Measurements from ENCODE around the gene GCDH. TPM values are rescaled to one million over a fixed set of nuclear protein-coding genes. Genes with fewer than 3 reads are reported as not detected.

Gene GCDH
- total RNA-seq, 1 experiment from 2014 or later, result 24.9 TPM

- Histone ChIP-seq H3K9ac (ENCODE audit: low read length) (no peak overlapping the region), H3K36me3 (ENCODE audit: insufficient read depth, low read length) (peaks cover 37% of the 10 kb centered on the region), H3K4me1 (ENCODE audit: low read length) (peaks cover 20% of the 10 kb centered on the region), H3K9me3 (ENCODE audit: low read length) (no peaks in the 10 kb centered on the region), H4K20me1 (ENCODE audit: insufficient read depth, low read depth, low read length) (peaks cover 10% of the 10 kb centered on the region; the same call in 1 of the 2 replicates), H3K79me2 (ENCODE audit: low read length) (peaks cover 38% of the 10 kb centered on the region), H2AFZ (ENCODE audit: low read length) (no peak overlapping the region), H3K4me3 (ENCODE audit: low read length) (no peak overlapping the region), H3K27ac (ENCODE audit: low read length) (no peak overlapping the region), H3K27me3 (ENCODE audit: low read length) (no peaks in the 10 kb centered on the region), H3K9me2 (replicated peaks; ENCODE audit: insufficient read depth, low read length) (no peaks in the 10 kb centered on the region), H3K4me2 (ENCODE audit: low read depth, low read length, poor library complexity, severe bottlenecking) (no peak overlapping the region)
- no peak for DNase-seq
These were observed 39.2 kb downstream of the GCDH start for GRCh38 chr19:12930002-12930645.

GRCh38 chr19:12932392-12933286 is 41.7 kb downstream of the GCDH start:
- H3K9me2 ChIP-seq (replicated peaks; ENCODE audit: insufficient read depth, low read length), result no peaks in the 10 kb centered on the region
- peak overlapping the region; percentile 39; the same call in 1 of the 2 replicates for H3K27ac ChIP-seq (ENCODE audit: low read length)
- peak overlapping the region; percentile 81 for H3K4me3 ChIP-seq (ENCODE audit: low read length)
- H3K9ac ChIP-seq (ENCODE audit: low read length), result peak overlapping the region; percentile 81
- H3K79me2 ChIP-seq (ENCODE audit: low read length), result peaks cover 38% of the 10 kb centered on the region
- peaks cover 10% of the 10 kb centered on the region; the same call in 1 of the 2 replicates for H4K20me1 ChIP-seq (ENCODE audit: insufficient read depth, low read depth, low read length)
- H3K36me3 ChIP-seq (ENCODE audit: insufficient read depth, low read length), result peaks cover 29% of the 10 kb centered on the region
- H3K4me1 ChIP-seq (ENCODE audit: low read length), result peaks cover 27% of the 10 kb centered on the region
- H2AFZ ChIP-seq (ENCODE audit: low read length), result no peak overlapping the region
- no peaks in the 10 kb centered on the region for H3K27me3 ChIP-seq (ENCODE audit: low read length)
- H3K9me3 ChIP-seq (ENCODE audit: low read length), result no peaks in the 10 kb centered on the region
- peak overlapping the region; percentile 91 for H3K4me2 ChIP-seq (ENCODE audit: low read depth, low read length, poor library complexity, severe bottlenecking)
- no peak for DNase-seq

DNA sequence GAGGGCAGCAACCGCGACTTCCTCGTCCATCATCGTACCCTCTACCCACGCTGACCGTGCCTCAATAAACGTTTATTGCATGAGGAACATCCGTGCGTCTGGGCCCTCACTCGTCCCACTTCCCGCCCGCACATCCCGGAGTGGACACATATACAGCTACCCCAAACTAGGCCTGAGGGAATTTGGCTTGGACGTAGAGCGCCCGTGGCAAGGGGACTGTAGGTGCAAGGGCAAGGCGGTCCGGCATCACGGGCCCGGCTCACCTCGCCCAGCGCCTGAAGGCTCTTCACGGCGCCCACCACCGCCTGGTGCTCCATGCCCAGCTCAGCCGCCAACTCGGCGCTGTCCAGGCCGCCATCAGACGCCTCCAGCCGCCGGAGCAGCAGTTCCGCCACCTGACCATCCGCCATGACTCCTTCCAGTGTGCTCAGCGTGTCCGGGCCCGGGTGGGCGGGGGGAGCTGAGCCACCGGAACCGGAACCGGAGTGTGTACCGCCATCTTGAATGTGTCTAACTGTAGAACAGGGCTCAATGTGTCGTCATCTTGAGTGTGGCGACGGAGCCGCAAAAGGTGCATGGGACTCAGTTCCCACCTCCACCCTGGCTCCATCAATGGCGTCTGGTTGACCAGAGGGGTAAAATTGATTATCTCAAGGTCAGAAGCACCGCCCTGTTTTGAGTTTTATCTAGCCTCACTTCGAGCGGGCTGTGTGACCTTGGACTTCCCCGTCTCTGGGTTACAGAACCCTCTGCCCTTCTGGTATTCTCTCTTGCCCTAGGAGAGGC is 42.5 kb downstream of the GCDH start, which contains the start of gene FARSA:
TSS of gene FARSA (minus strand) at position 425 of the 786 bp plus-strand sequence. CDS start at position 410, 15 bp downstream.
- no peaks in the 10 kb centered on the region for H3K27me3 ChIP-seq (ENCODE audit: low read length)
- H3K4me3 ChIP-seq (ENCODE audit: low read length), result peak within 1 kb of the TSS; percentile 81
- peaks cover 24% of the 10 kb centered on the region for H3K36me3 ChIP-seq (ENCODE audit: insufficient read depth, low read length)
- H3K27ac ChIP-seq (ENCODE audit: low read length), result peak within 1 kb of the TSS; percentile 39; the same call in 1 of the 2 replicates
- peak within 1 kb of the TSS; percentile 74; the same call in 1 of the 2 replicates for H2AFZ ChIP-seq (ENCODE audit: low read length)
- H3K9me3 ChIP-seq (ENCODE audit: low read length), result no peaks in the 10 kb centered on the region
- peaks cover 31% of the 10 kb centered on the region for H3K4me1 ChIP-seq (ENCODE audit: low read length)
- peak within 1 kb of the TSS; percentile 91 for H3K4me2 ChIP-seq (ENCODE audit: low read depth, low read length, poor library complexity, severe bottlenecking)
- H3K79me2 ChIP-seq (ENCODE audit: low read length), result peaks cover 38% of the 10 kb centered on the region
- no peaks in the 10 kb centered on the region for H3K9me2 ChIP-seq (replicated peaks; ENCODE audit: insufficient read depth, low read length)
- H3K9ac ChIP-seq (ENCODE audit: low read length), result peak within 1 kb of the TSS; percentile 81
- H4K20me1 ChIP-seq (ENCODE audit: insufficient read depth, low read depth, low read length), result peaks cover 10% of the 10 kb centered on the region; the same call in 1 of the 2 replicates
- peak; percentile 97 for DNase-seq

DNA sequence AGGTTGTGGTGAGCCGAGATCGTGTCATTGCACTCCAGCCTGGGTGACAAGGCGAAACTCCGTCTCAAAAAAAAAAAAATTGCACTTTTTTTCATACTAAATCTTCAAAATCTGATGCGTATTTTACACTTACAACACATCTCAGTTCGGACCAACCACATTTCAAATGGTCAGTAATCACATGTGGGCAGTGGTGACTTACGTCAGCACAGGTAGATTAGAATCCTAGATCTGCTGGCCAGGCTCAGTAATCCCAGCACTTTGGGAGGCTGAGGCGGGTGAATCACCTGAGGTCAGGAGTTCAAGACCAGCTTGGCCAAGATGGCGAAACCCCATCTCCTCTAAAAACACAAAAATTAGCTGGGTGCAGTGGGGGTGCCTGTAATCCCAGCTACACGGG is 44.1 kb downstream of the GCDH start:
- Histone ChIP-seq H2AFZ (ENCODE audit: low read length) (no peak overlapping the region), H3K4me2 (ENCODE audit: low read depth, low read length, poor library complexity, severe bottlenecking) (no peak overlapping the region), H3K27ac (ENCODE audit: low read length) (no peak overlapping the region), H4K20me1 (ENCODE audit: insufficient read depth, low read depth, low read length) (peaks cover 25% of the 10 kb centered on the region), H3K4me3 (ENCODE audit: low read length) (no peak overlapping the region), H3K9ac (ENCODE audit: low read length) (no peak overlapping the region), H3K36me3 (ENCODE audit: insufficient read depth, low read length) (peaks cover 26% of the 10 kb centered on the region), H3K9me3 (ENCODE audit: low read length) (no peaks in the 10 kb centered on the region), H3K9me2 (replicated peaks; ENCODE audit: insufficient read depth, low read length) (no peaks in the 10 kb centered on the region), H3K79me2 (ENCODE audit: low read length) (peaks cover 52% of the 10 kb centered on the region), H3K27me3 (ENCODE audit: low read length) (no peaks in the 10 kb centered on the region), H3K4me1 (ENCODE audit: low read length) (peaks cover 41% of the 10 kb centered on the region)
- DNase-seq, result no peak

GRCh38 chr19:12936582-12936981 is 45.6 kb downstream of the GCDH start:
- Histone ChIP-seq H3K9me3 (ENCODE audit: low read length) (no peaks in the 10 kb centered on the region), H3K36me3 (ENCODE audit: insufficient read depth, low read length) (peaks cover 28% of the 10 kb centered on the region), H3K79me2 (ENCODE audit: low read length) (peaks cover 45% of the 10 kb centered on the region), H3K4me2 (ENCODE audit: low read depth, low read length, poor library complexity, severe bottlenecking) (peak overlapping the region; percentile 83), H3K9ac (ENCODE audit: low read length) (no peak overlapping the region), H2AFZ (ENCODE audit: low read length) (no peak overlapping the region), H3K4me3 (ENCODE audit: low read length) (no peak overlapping the region), H4K20me1 (ENCODE audit: insufficient read depth, low read depth, low read length) (peaks cover 30% of the 10 kb centered on the region), H3K27ac (ENCODE audit: low read length) (no peak overlapping the region), H3K4me1 (ENCODE audit: low read length) (peaks cover 50% of the 10 kb centered on the region), H3K27me3 (ENCODE audit: low read length) (no peaks in the 10 kb centered on the region), H3K9me2 (replicated peaks; ENCODE audit: insufficient read depth, low read length) (no peaks in the 10 kb centered on the region)
- DNase-seq, result no peak

DNA sequence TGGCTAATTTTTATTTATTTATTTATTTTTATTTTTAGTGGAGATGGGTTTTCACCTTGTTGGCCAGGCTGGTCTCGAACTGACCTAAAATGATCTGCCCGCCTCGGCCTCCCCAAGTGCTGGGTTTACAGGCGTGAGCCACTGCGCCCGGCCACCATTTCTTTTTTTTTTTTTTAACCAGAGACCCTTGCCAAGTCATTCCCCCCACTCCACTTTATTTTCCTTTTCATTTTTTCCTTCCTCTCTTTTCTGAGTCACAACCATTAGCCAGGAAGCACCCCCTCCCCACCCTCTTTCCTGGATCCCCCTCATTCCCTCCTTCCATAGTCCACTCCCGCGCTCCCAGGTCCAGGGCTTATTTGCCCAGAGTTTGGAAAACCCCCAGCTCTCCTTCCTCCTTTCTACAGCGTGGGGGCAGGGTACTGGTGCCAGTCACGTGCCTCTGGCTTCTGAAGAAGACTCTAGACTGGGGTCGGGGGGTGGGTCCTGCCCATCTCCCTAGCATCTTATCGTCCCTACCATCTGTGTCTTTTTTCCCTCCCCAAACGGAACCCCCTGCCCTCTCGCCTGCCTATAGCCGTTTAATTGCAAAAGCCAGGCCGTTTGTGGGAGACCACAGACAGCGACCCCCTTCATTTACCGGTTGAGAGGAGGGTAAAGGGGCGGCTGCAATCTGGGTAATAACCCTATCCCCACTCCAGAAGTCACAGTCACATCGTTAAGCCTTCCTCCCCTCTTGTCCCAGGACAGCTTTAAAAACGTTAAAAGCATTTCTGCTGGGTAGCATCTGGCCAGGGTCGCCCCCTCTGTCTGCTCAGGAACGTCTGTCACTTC is 46.4 kb downstream of the GCDH start:
- peak overlapping the region; percentile 75; the same call in 1 of the 2 replicates for H2AFZ ChIP-seq (ENCODE audit: low read length)
- H3K79me2 ChIP-seq (ENCODE audit: low read length), result peaks cover 38% of the 10 kb centered on the region
- H4K20me1 ChIP-seq (ENCODE audit: insufficient read depth, low read depth, low read length), result peaks cover 28% of the 10 kb centered on the region
- peak; percentile 74 for DNase-seq
- peaks cover 27% of the 10 kb centered on the region for H3K36me3 ChIP-seq (ENCODE audit: insufficient read depth, low read length)
- H3K4me3 ChIP-seq (ENCODE audit: low read length), result peak overlapping the region; percentile 64
- no peaks in the 10 kb centered on the region for H3K9me3 ChIP-seq (ENCODE audit: low read length)
- H3K27me3 ChIP-seq (ENCODE audit: low read length), result no peaks in the 10 kb centered on the region
- H3K9me2 ChIP-seq (replicated peaks; ENCODE audit: insufficient read depth, low read length), result no peaks in the 10 kb centered on the region
- peak overlapping the region; percentile 74 for H3K9ac ChIP-seq (ENCODE audit: low read length)
- peaks cover 42% of the 10 kb centered on the region for H3K4me1 ChIP-seq (ENCODE audit: low read length)
- H3K4me2 ChIP-seq (ENCODE audit: low read depth, low read length, poor library complexity, severe bottlenecking), result peak overlapping the region; percentile 83
- H3K27ac ChIP-seq (ENCODE audit: low read length), result peak overlapping the region; percentile 81

Data from Karpas-422 (cell line).